Upper lobe of right lung (tissue), 1 donor: ENCODE data around the gene AHDC1. TPM values are rescaled to one million over a fixed set of nuclear protein-coding genes. Genes with fewer than 3 reads are reported as not detected.

ENCODE experiments used
- ATAC-seq: fragments of 200-7000 bp; cut with Tn5 transposase; one replicate; pipeline ENCODE4 v1.9.1; 2020; ENCODE audit warnings: mild to moderate bottlenecking, moderate library complexity
- DNase-seq: peaks from one replicate; pipeline ENCODE4 v3.0.0-alpha.2; 2020
- H3K27ac ChIP-seq: fragments of 200-600 bp; one replicate; pipeline ENCODE4 v1.8.0; 2022
- H3K27me3 ChIP-seq: fragments of 200-600 bp; one replicate; pipeline ENCODE4 v1.8.0; 2022; ENCODE audit warnings: mild to moderate bottlenecking
- H3K36me3 ChIP-seq: fragments of 200-600 bp; one replicate; pipeline ENCODE4 v1.8.0; 2022
- H3K4me1 ChIP-seq: fragments of 200-600 bp; one replicate; pipeline ENCODE4 v1.8.0; 2022
- H3K4me3 ChIP-seq: fragments of 200-600 bp; one replicate; pipeline ENCODE4 v1.8.0; 2022; ENCODE audit warnings: mild to moderate bottlenecking
- H3K9me3 ChIP-seq: fragments of 200-600 bp; one replicate; pipeline ENCODE4 v1.8.0; 2022
- intact Hi-C: fragments of 100-400 bp; cut with DNase I; formaldehyde crosslinking; loops from one replicate; pipeline ENCODE4 v1.11.0; 2022
- total RNA-seq: library from RNA; stranded (reverse); fragmentation: NEBNext Ultra II Directional; extraction: Animal tissue kit (Norgen Biotek cat#: 25700); gene quantifications from one replicate; pipeline ENCODE4 v1.2.1, GENCODE V29; 2021
- TF ChIP-seq, protein P1 (sequence below): fragments of 200-600 bp; IDR thresholded peaks from one replicate; pipeline ENCODE4 v1.8.0; 2022; ENCODE audit warnings: antibody characterized with exemption
- donor health status: DM: no; HTN: yes; CAD: no; lungs with severe emphysema.

AHDC1 gene
- total RNA-seq, 1 donor from 2014 or later: 34.2 TPM

- Histone ChIP-seq H3K27ac (no peak overlapping the region), H3K36me3 (no peaks in the 10 kb centered on the region), H3K27me3 (no peaks in the 10 kb centered on the region), H3K4me3 (no peak overlapping the region), H3K4me1 (peaks cover 11% of the 10 kb centered on the region), H3K9me3 (no peaks in the 10 kb centered on the region)
- intact Hi-C loops: loop anchor here (2.0 to 10.0 kb wide), 4 partner anchors 53 to 307 kb away; partner anchors contain the start of gene GPR3
- TF ChIP-seq, protein P1, sequence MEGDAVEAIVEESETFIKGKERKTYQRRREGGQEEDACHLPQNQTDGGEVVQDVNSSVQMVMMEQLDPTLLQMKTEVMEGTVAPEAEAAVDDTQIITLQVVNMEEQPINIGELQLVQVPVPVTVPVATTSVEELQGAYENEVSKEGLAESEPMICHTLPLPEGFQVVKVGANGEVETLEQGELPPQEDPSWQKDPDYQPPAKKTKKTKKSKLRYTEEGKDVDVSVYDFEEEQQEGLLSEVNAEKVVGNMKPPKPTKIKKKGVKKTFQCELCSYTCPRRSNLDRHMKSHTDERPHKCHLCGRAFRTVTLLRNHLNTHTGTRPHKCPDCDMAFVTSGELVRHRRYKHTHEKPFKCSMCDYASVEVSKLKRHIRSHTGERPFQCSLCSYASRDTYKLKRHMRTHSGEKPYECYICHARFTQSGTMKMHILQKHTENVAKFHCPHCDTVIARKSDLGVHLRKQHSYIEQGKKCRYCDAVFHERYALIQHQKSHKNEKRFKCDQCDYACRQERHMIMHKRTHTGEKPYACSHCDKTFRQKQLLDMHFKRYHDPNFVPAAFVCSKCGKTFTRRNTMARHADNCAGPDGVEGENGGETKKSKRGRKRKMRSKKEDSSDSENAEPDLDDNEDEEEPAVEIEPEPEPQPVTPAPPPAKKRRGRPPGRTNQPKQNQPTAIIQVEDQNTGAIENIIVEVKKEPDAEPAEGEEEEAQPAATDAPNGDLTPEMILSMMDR: no peak
- DNase-seq (no peak), ATAC-seq (no peak)
These were observed 5.8 kb upstream of the AHDC1 start for GRCh38 chr1:27609618-27610240.

GRCh38 chr1:27609210-27609555 is 5.2 kb upstream of the AHDC1 start:
- no peaks in the 10 kb centered on the region for H3K36me3 ChIP-seq
- H3K9me3 ChIP-seq: no peaks in the 10 kb centered on the region
- no peak overlapping the region for H3K27ac ChIP-seq
- peak; percentile 13 for ATAC-seq
- no peak for DNase-seq
- peaks cover 9% of the 10 kb centered on the region for H3K4me1 ChIP-seq
- no peaks in the 10 kb centered on the region for H3K27me3 ChIP-seq
- H3K4me3 ChIP-seq: no peak overlapping the region
- TF ChIP-seq, protein P1: no peak
- intact Hi-C loops: loop anchor here (2.0 to 10.0 kb wide), 4 partner anchors 54 to 307 kb away; partner anchors contain the start of gene GPR3

DNA sequence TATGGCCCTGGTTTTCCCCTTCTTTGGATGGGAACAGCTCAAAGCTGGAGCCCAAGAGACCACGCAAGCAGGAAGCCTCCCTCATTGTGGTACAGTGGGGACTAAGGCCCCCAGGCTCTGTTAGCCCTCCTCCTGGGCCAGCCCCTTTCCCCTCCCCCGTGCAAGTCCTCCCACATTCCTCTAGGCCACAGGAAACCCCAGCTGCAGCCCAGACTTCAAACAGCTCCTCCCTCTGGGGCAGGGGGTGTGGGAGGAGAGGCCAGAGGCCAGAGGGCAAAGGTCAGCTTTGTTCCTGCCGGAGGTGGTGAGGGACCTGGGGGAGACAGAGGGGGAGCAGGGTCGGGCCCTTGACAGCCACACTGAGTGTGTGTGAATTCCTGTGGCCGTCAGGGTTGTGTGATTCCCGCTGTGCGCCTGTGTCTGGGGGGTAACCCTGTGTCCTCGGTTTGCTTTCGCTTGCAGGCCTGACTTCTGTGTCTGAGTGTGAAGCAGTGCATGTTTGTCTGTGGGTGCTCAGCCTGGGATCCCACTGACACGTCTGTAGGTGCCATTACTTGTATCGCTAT is 3.4 kb upstream of the AHDC1 start:
- no peak overlapping the region for H3K4me3 ChIP-seq
- DNase-seq: no peak
- intact Hi-C loops: loop anchor here (5.0 to 10.0 kb wide), 3 partner anchors 73 to 305 kb away; partner anchors contain the start of gene GPR3
- TF ChIP-seq, protein P1: no peak
- H3K4me1 ChIP-seq: peaks cover 12% of the 10 kb centered on the region
- H3K9me3 ChIP-seq: no peaks in the 10 kb centered on the region
- H3K27ac ChIP-seq: no peak overlapping the region
- H3K36me3 ChIP-seq: no peaks in the 10 kb centered on the region
- no peak for ATAC-seq
- no peaks in the 10 kb centered on the region for H3K27me3 ChIP-seq

GRCh38 chr1:27606708-27607238 is 2.8 kb upstream of the AHDC1 start:
- peaks cover 17% of the 10 kb centered on the region for H3K4me1 ChIP-seq
- H3K27ac ChIP-seq: no peak overlapping the region
- H3K9me3 ChIP-seq: no peaks in the 10 kb centered on the region
- no peak for ATAC-seq
- H3K27me3 ChIP-seq: no peaks in the 10 kb centered on the region
- TF ChIP-seq, protein P1: no peak
- intact Hi-C loops: loop anchor here (5.0 to 10.0 kb wide), 3 partner anchors 72 to 304 kb away; partner anchors contain the start of gene GPR3
- H3K36me3 ChIP-seq: no peaks in the 10 kb centered on the region
- no peak for DNase-seq
- no peak overlapping the region for H3K4me3 ChIP-seq

DNA sequence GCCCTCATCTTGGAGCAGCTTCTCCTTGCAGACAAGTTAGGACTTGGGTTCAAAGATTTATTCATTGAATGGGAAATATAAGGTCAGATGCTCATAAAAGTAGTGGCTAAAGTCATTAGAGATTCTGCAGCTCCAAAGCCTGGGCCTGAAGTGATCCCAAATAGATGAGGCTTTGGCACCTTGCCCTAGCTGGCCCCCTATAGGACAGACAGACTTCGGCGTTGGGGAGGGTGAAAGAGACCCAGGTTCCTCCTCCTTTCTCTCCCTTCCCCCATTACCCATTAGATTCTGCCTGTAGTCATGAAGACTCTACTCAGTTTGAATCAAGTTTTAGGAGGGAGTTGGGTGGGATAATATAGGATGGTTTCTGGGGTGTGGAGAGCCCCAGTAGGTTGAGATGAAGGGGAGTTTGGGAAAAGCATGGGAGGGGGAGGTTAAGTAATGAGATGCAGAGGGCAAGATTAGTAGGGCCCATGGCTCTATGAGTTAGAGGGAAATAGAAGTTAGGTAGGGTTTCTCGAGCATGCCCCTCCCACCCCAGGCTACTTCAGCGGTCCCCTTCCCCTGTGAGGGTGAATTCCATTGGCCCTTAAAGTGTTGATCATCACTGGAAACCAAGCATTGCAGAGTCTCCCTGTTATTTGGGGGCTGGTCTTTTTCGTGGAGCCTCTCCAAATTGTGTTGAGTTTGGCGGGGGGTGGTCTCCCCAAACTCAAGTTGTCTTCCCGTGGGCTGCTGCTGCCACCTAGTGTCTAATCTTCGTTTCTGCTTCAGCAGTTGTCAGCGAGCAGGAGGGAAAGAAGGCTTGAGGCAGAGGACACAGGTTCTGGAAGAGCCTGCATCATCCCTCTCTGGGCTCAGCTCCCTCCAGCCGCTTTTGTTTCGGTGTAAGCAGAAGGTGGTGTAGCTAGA is 2.1 kb upstream of the AHDC1 start:
- Histone ChIP-seq H3K36me3 (no peaks in the 10 kb centered on the region), H3K4me1 (peaks cover 24% of the 10 kb centered on the region), H3K9me3 (no peaks in the 10 kb centered on the region), H3K4me3 (no peak overlapping the region), H3K27ac (no peak overlapping the region), H3K27me3 (no peaks in the 10 kb centered on the region)
- intact Hi-C loops: loop anchor here (5.0 to 10.0 kb wide), 3 partner anchors 71 to 304 kb away; partner anchors contain the start of gene GPR3
- no peak for ATAC-seq
- DNase-seq: no peak
- TF ChIP-seq, protein P1: peak; percentile 82
